HG02970 (cell line): ENCODE data around the gene CRISPLD2.

Experiments used
- ATAC-seq: cut with Tn5 transposase; IDR thresholded peaks from one replicate; pipeline ENCODE4 v1.9.1; 2021; ENCODE audit warnings: mild to moderate bottlenecking, moderate library complexity, moderate number of reproducible peaks; ENCODE audit not compliant: unreplicated experiment, low FRiP score

Gene CRISPLD2

GRCh38 chr16:84947996-84948850 is 128.4 kb downstream of the CRISPLD2 start:
- no peak for ATAC-seq

GRCh38 chr16:84948851-84949610 is 129.2 kb downstream of the CRISPLD2 start:
- no peak for ATAC-seq

- ATAC-seq = no peak
Observed at GRCh38 chr16:84949772-84950436, 130.1 kb downstream of the CRISPLD2 start.

GRCh38 chr16:84950906-84951305 is 131.1 kb downstream of the CRISPLD2 start:
- no peak for ATAC-seq

- ATAC-seq = no peak
Observed at GRCh38 chr16:84952335-84953189, 132.8 kb downstream of the CRISPLD2 start.

GRCh38 chr16:84953190-84953746 is 133.5 kb downstream of the CRISPLD2 start:
- ATAC-seq = no peak

- no peak for ATAC-seq
Observed at GRCh38 chr16:84955427-84955826, 135.6 kb downstream of the CRISPLD2 start.

- no peak for ATAC-seq
Observed at GRCh38 chr16:84957192-84957591, 137.4 kb downstream of the CRISPLD2 start.

GRCh38 chr16:84957792-84958191 is 138.0 kb downstream of the CRISPLD2 start:
- no peak for ATAC-seq
